WTC11 (cell line): ENCODE data around the gene CRYBA2. TPM values are rescaled to one million over a fixed set of nuclear protein-coding genes. Genes with fewer than 3 reads are reported as not detected.

Experiments
- ATAC-seq: fragments of 200-7000 bp; cut with Tn5 transposase; 2 replicates; pipeline ENCODE4 v1.10.0; 2021; ENCODE audit warnings: mild to moderate bottlenecking, moderate library complexity
- CTCF ChIA-PET: fragments of 300-600 bp; sonication (Branson Sonifier 250); formaldehyde crosslinking; loops from one replicate; lab custom pipeline; 2021; ENCODE audit warnings: antibody characterized with exemption; lab: Charles Lee
- POLR2A ChIA-PET: fragments of 350-600 bp; sonication (Branson Sonifier 250); formaldehyde crosslinking; loops from one replicate; lab custom pipeline; 2021; ENCODE audit warnings: antibody characterized with exemption; lab: Charles Lee
- DNase-seq: peaks from one replicate; pipeline ENCODE4 v3.0.0; 2021; ENCODE audit warnings: low spot score
- H3K27ac Mint-ChIP-seq: 2 replicates; pipeline ENCODE4 v1.8.0; 2021; ENCODE audit warnings: mixed read lengths
- H3K27me3 Mint-ChIP-seq: 2 replicates; pipeline ENCODE4 v1.8.0; 2021; ENCODE audit warnings: low read depth, mild to moderate bottlenecking, moderate library complexity, mixed read lengths
- H3K36me3 Mint-ChIP-seq: 2 replicates; pipeline ENCODE4 v1.8.0; 2021; ENCODE audit warnings: mixed read lengths
- H3K4me1 Mint-ChIP-seq: 2 replicates; pipeline ENCODE4 v1.8.0; 2022; ENCODE audit warnings: mixed read lengths
- H3K4me3 Mint-ChIP-seq: 2 replicates; pipeline ENCODE4 v1.8.0; 2021; ENCODE audit warnings: mild to moderate bottlenecking, moderate library complexity, mixed read lengths
- H3K9me3 Mint-ChIP-seq: 2 replicates; pipeline ENCODE4 v1.8.0; 2021; ENCODE audit warnings: mixed read lengths
- AFF4 ChIP-seq: sonication (generic); formaldehyde crosslinking; IDR thresholded peaks from 2 replicates; pipeline ENCODE4 v1.8.1; 2023; ENCODE audit warnings: mild to moderate bottlenecking, missing genetic modification reagents, borderline replicate concordance
- ARID4B ChIP-seq: sonication (generic); formaldehyde crosslinking; IDR thresholded peaks from 2 replicates; pipeline ENCODE4 v1.8.0; 2023; ENCODE audit warnings: missing genetic modification reagents, mild to moderate bottlenecking, borderline replicate concordance
- CBFB ChIP-seq: sonication (generic); formaldehyde crosslinking; IDR thresholded peaks from 2 replicates; pipeline ENCODE4 v1.8.1; 2022; ENCODE audit warnings: mild to moderate bottlenecking, low read depth, missing genetic modification reagents
- CREM ChIP-seq: sonication (generic); formaldehyde crosslinking; IDR thresholded peaks from 2 replicates; pipeline ENCODE4 v1.8.1; 2022; ENCODE audit warnings: mild to moderate bottlenecking, missing genetic modification reagents, moderate library complexity
- EMX1 ChIP-seq: fragments of 250-450 bp; sonication (Bioruptor Pico); IDR thresholded peaks from 2 replicates; pipeline ENCODE4 v1.8.0; 2021; ENCODE audit warnings: mild to moderate bottlenecking
- KAT7 ChIP-seq: sonication (generic); formaldehyde crosslinking; IDR thresholded peaks from 2 replicates; pipeline ENCODE4 v1.8.1; 2023; ENCODE audit warnings: missing genetic modification reagents, mild to moderate bottlenecking, borderline replicate concordance
- NFYB ChIP-seq: sonication (generic); formaldehyde crosslinking; conservative IDR thresholded peaks from 2 replicates; pipeline ENCODE4 v1.8.0; 2022; ENCODE audit warnings: low read depth, missing genetic modification reagents
- NR2C2 ChIP-seq: sonication (generic); formaldehyde crosslinking; IDR thresholded peaks from 2 replicates; pipeline ENCODE4 v1.8.0; 2022; ENCODE audit warnings: mild to moderate bottlenecking, missing genetic modification reagents
- OVOL2 ChIP-seq: fragments of 250-450 bp; sonication (Bioruptor Pico); IDR thresholded peaks from 2 replicates; pipeline ENCODE4 v1.9.0; 2021; ENCODE audit warnings: mild to moderate bottlenecking, borderline replicate concordance
- PRRX2 ChIP-seq: fragments of 250-450 bp; sonication (Bioruptor Pico); IDR thresholded peaks from 2 replicates; pipeline ENCODE4 v1.8.0; 2021; ENCODE audit warnings: mild to moderate bottlenecking
- RORB ChIP-seq: fragments of 250-450 bp; sonication (Bioruptor Pico); IDR thresholded peaks from 2 replicates; pipeline ENCODE4 v1.9.0; 2021; ENCODE audit warnings: mild to moderate bottlenecking
- SMAD4 ChIP-seq: sonication (generic); formaldehyde crosslinking; IDR thresholded peaks from 2 replicates; pipeline ENCODE4 v1.8.0; 2022; ENCODE audit warnings: mild to moderate bottlenecking, missing genetic modification reagents
- TEAD4 ChIP-seq: sonication (generic); formaldehyde crosslinking; IDR thresholded peaks from 2 replicates; pipeline ENCODE4 v1.8.0; 2022; ENCODE audit warnings: mild to moderate bottlenecking, missing genetic modification reagents
- USF1 ChIP-seq: sonication (generic); formaldehyde crosslinking; IDR thresholded peaks from 2 replicates; pipeline ENCODE4 v1.8.0; 2022; ENCODE audit warnings: mild to moderate bottlenecking, missing genetic modification reagents
- ZNF121 ChIP-seq: sonication (generic); formaldehyde crosslinking; IDR thresholded peaks from 2 replicates; pipeline ENCODE4 v1.8.0; 2023; ENCODE audit warnings: missing genetic modification reagents
- ZNF263 ChIP-seq: sonication (generic); formaldehyde crosslinking; IDR thresholded peaks from 2 replicates; pipeline ENCODE4 v1.8.1; 2022; ENCODE audit warnings: low read depth, mild to moderate bottlenecking, moderate library complexity, missing genetic modification reagents
- ZNF425 ChIP-seq: fragments of 250-450 bp; sonication (Bioruptor Pico); conservative IDR thresholded peaks from 2 replicates; pipeline ENCODE4 v1.9.0; 2021; ENCODE audit warnings: mild to moderate bottlenecking
- ZNF671 ChIP-seq: fragments of 250-450 bp; sonication (Bioruptor Pico); IDR thresholded peaks from 2 replicates; pipeline ENCODE4 v1.8.0; 2021; ENCODE audit warnings: mild to moderate bottlenecking
- total RNA-seq: library from RNA; stranded (reverse); gene quantifications from 3 replicates; pipeline ENCODE4 v1.2.3, GENCODE V29; 2021

The CRYBA2 gene
- total RNA-seq, 1 experiment from 2014 or later, result not detected

GRCh38 chr2:219041252-219041651 lies 48.0 kb upstream of the CRYBA2 start, which contains the start of gene CFAP65 (continued):
- no peak for TF ChIP-seq USF1 (CRISPR knock-in tag)

GRCh38 chr2:219038600-219038999 lies 45.4 kb upstream of the CRYBA2 start:
- DNase-seq (no peak), ATAC-seq (no peak)
- TF ChIP-seq CREM (CRISPR knock-in tag), result no peak
- no peak for TF ChIP-seq ZNF425
- no peak for TF ChIP-seq EMX1 (CRISPR knock-in tag)
- TF ChIP-seq ZNF671, result no peak
- TF ChIP-seq RORB (CRISPR knock-in tag), result no peak
- no peak for TF ChIP-seq ZNF121 (CRISPR knock-in tag)
- no peak for TF ChIP-seq NFYB (CRISPR knock-in tag)
- no peak for TF ChIP-seq AFF4
- no peak for TF ChIP-seq SMAD4
- TF ChIP-seq NR2C2, result no peak
- no peak for TF ChIP-seq ZNF263
- TF ChIP-seq TEAD4 (CRISPR knock-in tag), result no peak
- no peak for TF ChIP-seq CBFB (CRISPR knock-in tag)
- no peak for TF ChIP-seq KAT7 (CRISPR knock-in tag)
- no peak for TF ChIP-seq ARID4B
- no peak for TF ChIP-seq PRRX2 (CRISPR knock-in tag)
- TF ChIP-seq OVOL2, result no peak
- H3K4me1 Mint-ChIP-seq, result peaks cover 4% of the 10 kb centered on the region; the same call in 1 of the 2 replicates
- peaks cover 26% of the 10 kb centered on the region for H3K27me3 Mint-ChIP-seq
- no peak overlapping the region for H3K4me3 Mint-ChIP-seq
- no peak overlapping the region for H3K27ac Mint-ChIP-seq
- ChIA-PET POLR2A (no interaction called here), CTCF (interaction anchor here (0.9 to 6.6 kb wide), 4 partner anchors 10 to 116 kb away, joined by 3 to 75 read pairs (median 6); no protein-coding TSS in a partner anchor)
- H3K9me3 Mint-ChIP-seq, result no peaks in the 10 kb centered on the region
- H3K36me3 Mint-ChIP-seq, result no peaks in the 10 kb centered on the region
